Suppressor macrophage treated with lipopolysaccharide for 1 hour (primary cell): Measurements from ENCODE around the gene NFKBIB.
"Not testable (repeated sequence)": the region's sequence is repeated elsewhere in the genome, so short reads cannot be mapped to it uniquely, and the experiment has no call there.

ENCODE experiments used
- DNase-seq, 3 donors: peaks; one replicate each; pipeline ENCODE4 v3.0.0-alpha.2; 2020 to 2022

NFKBIB gene

GRCh38 chr19:38899447-38900201, at the start of gene NFKBIB, which contains the start of gene SIRT2:
Gene NFKBIB (plus strand): TSS chr19:38899969. CDS start chr19:38900033, 64 bp downstream.
Gene SIRT2 (minus strand): TSS chr19:38899618. CDS start chr19:38899521, 97 bp downstream.
- DNase-seq: peak; percentile 99 to 100 (median 100)

- peak in 2 of 3 donors; percentile 99 to 100 for DNase-seq
Measured at GRCh38 chr19:38850436-38850975, 49.3 kb upstream of the NFKBIB start.

- DNase-seq: peak; percentile 13 to 38 (median 27)
Measured at GRCh38 chr19:38850976-38851621, 48.7 kb upstream of the NFKBIB start.

- DNase-seq: peak; percentile 95 to 100 (median 98)
Measured at GRCh38 chr19:38851622-38852230, 48.0 kb upstream of the NFKBIB start.

GRCh38 chr19:38852231-38853044, 47.3 kb upstream of the NFKBIB start:
- peak; percentile 82 to 90 (median 90) for DNase-seq

- DNase-seq: no peak
Measured at GRCh38 chr19:38853214-38853613, 46.6 kb upstream of the NFKBIB start.

- DNase-seq: not testable (repeated sequence)
Measured at GRCh38 chr19:38854961-38855360, 44.8 kb upstream of the NFKBIB start.

- not testable (repeated sequence) for DNase-seq
Measured at GRCh38 chr19:38855751-38856150, 44.0 kb upstream of the NFKBIB start.

- no peak for DNase-seq
Measured at GRCh38 chr19:38856813-38857212, 43.0 kb upstream of the NFKBIB start.

- DNase-seq: not testable (repeated sequence)
Measured at GRCh38 chr19:38859631-38860204, 40.1 kb upstream of the NFKBIB start.

GRCh38 chr19:38861368-38861767, 38.4 kb upstream of the NFKBIB start:
- no peak for DNase-seq

- DNase-seq: peak in 2 of 3 donors; percentile 12 to 37
Measured at GRCh38 chr19:38862321-38863059, 37.3 kb upstream of the NFKBIB start.

- DNase-seq: no peak
Measured at GRCh38 chr19:38867171-38867780, 32.5 kb upstream of the NFKBIB start.

GRCh38 chr19:38868551-38868950, 31.2 kb upstream of the NFKBIB start:
- DNase-seq: no peak

GRCh38 chr19:38869160-38869835, 30.5 kb upstream of the NFKBIB start:
- peak; percentile 10 to 36 (median 27) for DNase-seq

- DNase-seq: peak; percentile 69 to 91 (median 76)
Measured at GRCh38 chr19:38869836-38870607, 29.7 kb upstream of the NFKBIB start.

GRCh38 chr19:38870612-38871011, 29.2 kb upstream of the NFKBIB start:
- no peak for DNase-seq

GRCh38 chr19:38873400-38873799, 26.4 kb upstream of the NFKBIB start:
- DNase-seq: not testable (repeated sequence)

- peak in 1 of 3 donors; percentile 15 for DNase-seq
Measured at GRCh38 chr19:38875656-38876395, 23.9 kb upstream of the NFKBIB start.
